ENCODE results near the gene TMEM87B. TPM values are rescaled to one million over a fixed set of nuclear protein-coding genes. Genes with fewer than 3 reads are reported as not detected.

Gene TMEM87B
- total and polyA plus RNA-seq, 2 donors (not counting 1 experiment from before 2014, with no cell fraction given) = 30.5 to 31.5 TPM

GRCh38 chr2:112149866-112150435 lies 94.9 kb downstream of the TMEM87B start:
- Histone ChIP-seq H3K9me3 (ENCODE audit: control insufficient read depth, insufficient read depth, low read depth, low read length) (no peaks in the 10 kb centered on the region), H3K4me3 (replicated peaks in 1 of 4; ENCODE audit: control extremely low read depth in 1 of 4, insufficient read depth in 1 of 4, low read depth in 3 of 4, low read length in 4 of 4) (no peak overlapping the region), H3K4me1 (ENCODE audit: control insufficient read depth, extremely low read depth, insufficient read depth, low read length) (peaks cover 7% of the 10 kb centered on the region), H3K9ac (ENCODE audit: insufficient read depth, low read length) (no peak overlapping the region), H4K20me1 (ENCODE audit: control insufficient read depth, extremely low read depth, insufficient read depth, low read length) (no peaks in the 10 kb centered on the region), H3K27me3 (ENCODE audit: control insufficient read depth, insufficient read depth, low read length) (no peaks in the 10 kb centered on the region), H3K4me2 (ENCODE audit: extremely low read depth, insufficient read depth, low read length) (no peak overlapping the region), H3K36me3 (ENCODE audit: control insufficient read depth, insufficient read depth, low read length) (peaks cover 2% of the 10 kb centered on the region), H3K27ac (ENCODE audit: insufficient read depth, low read length) (peak overlapping the region; percentile 63), H3K79me2 (ENCODE audit: control insufficient read depth, insufficient read depth, low read length) (no peaks in the 10 kb centered on the region), H2AFZ (ENCODE audit: low read length) (no peak overlapping the region)
- no peak for DNase-seq (ENCODE audit: low read depth in 2 of 2)
- TF ChIP-seq CTCF (conservative IDR thresholded peaks at IDR 0.05 in 1 of 2, IDR thresholded peaks at IDR 0.05 in 1 of 2; ENCODE audit: low read depth in 1 of 2, low read length in 2 of 2) (no peak), EZH2 (IDR thresholded peaks at IDR 0.05; ENCODE audit: low read length, missing control alignments) (no peak)

GRCh38 chr2:112150447-112150846 lies 95.4 kb downstream of the TMEM87B start:
- Histone ChIP-seq H3K9ac (ENCODE audit: insufficient read depth, low read length) (no peak overlapping the region), H3K4me2 (ENCODE audit: extremely low read depth, insufficient read depth, low read length) (no peak overlapping the region), H3K9me3 (ENCODE audit: control insufficient read depth, insufficient read depth, low read depth, low read length) (no peaks in the 10 kb centered on the region), H3K36me3 (ENCODE audit: control insufficient read depth, insufficient read depth, low read length) (peaks cover 2% of the 10 kb centered on the region), H3K27me3 (ENCODE audit: control insufficient read depth, insufficient read depth, low read length) (no peaks in the 10 kb centered on the region), H4K20me1 (ENCODE audit: control insufficient read depth, extremely low read depth, insufficient read depth, low read length) (no peaks in the 10 kb centered on the region), H3K27ac (ENCODE audit: insufficient read depth, low read length) (peak overlapping the region; percentile 63), H3K79me2 (ENCODE audit: control insufficient read depth, insufficient read depth, low read length) (no peaks in the 10 kb centered on the region), H2AFZ (ENCODE audit: low read length) (no peak overlapping the region), H3K4me3 (replicated peaks in 1 of 4; ENCODE audit: control extremely low read depth in 1 of 4, insufficient read depth in 1 of 4, low read depth in 3 of 4, low read length in 4 of 4) (no peak overlapping the region), H3K4me1 (ENCODE audit: control insufficient read depth, extremely low read depth, insufficient read depth, low read length) (peaks cover 7% of the 10 kb centered on the region)
- peak; percentile 60 to 92 for DNase-seq (ENCODE audit: low read depth in 2 of 2)
- no peak for TF ChIP-seq EZH2 (IDR thresholded peaks at IDR 0.05; ENCODE audit: low read length, missing control alignments)
- TF ChIP-seq CTCF (conservative IDR thresholded peaks at IDR 0.05 in 1 of 2, IDR thresholded peaks at IDR 0.05 in 1 of 2; ENCODE audit: low read depth in 1 of 2, low read length in 2 of 2) = no peak

- DNase-seq (ENCODE audit: low read depth in 2 of 2) = no peak
- Histone ChIP-seq H3K9me3 (ENCODE audit: control insufficient read depth, insufficient read depth, low read depth, low read length) (no peaks in the 10 kb centered on the region), H3K79me2 (ENCODE audit: control insufficient read depth, insufficient read depth, low read length) (no peaks in the 10 kb centered on the region), H4K20me1 (ENCODE audit: control insufficient read depth, extremely low read depth, insufficient read depth, low read length) (no peaks in the 10 kb centered on the region), H3K36me3 (ENCODE audit: control insufficient read depth, insufficient read depth, low read length) (peaks cover 2% of the 10 kb centered on the region), H3K4me1 (ENCODE audit: control insufficient read depth, extremely low read depth, insufficient read depth, low read length) (peaks cover 7% of the 10 kb centered on the region), H3K27ac (ENCODE audit: insufficient read depth, low read length) (peak overlapping the region; percentile 63), H3K4me2 (ENCODE audit: extremely low read depth, insufficient read depth, low read length) (no peak overlapping the region), H2AFZ (ENCODE audit: low read length) (no peak overlapping the region), H3K9ac (ENCODE audit: insufficient read depth, low read length) (no peak overlapping the region), H3K27me3 (ENCODE audit: control insufficient read depth, insufficient read depth, low read length) (no peaks in the 10 kb centered on the region), H3K4me3 (replicated peaks in 1 of 4; ENCODE audit: control extremely low read depth in 1 of 4, insufficient read depth in 1 of 4, low read depth in 3 of 4, low read length in 4 of 4) (no peak overlapping the region)
- TF ChIP-seq EZH2 (IDR thresholded peaks at IDR 0.05; ENCODE audit: low read length, missing control alignments) (no peak), CTCF (conservative IDR thresholded peaks at IDR 0.05 in 1 of 2, IDR thresholded peaks at IDR 0.05 in 1 of 2; ENCODE audit: low read depth in 1 of 2, low read length in 2 of 2) (no peak)
Observed at GRCh38 chr2:112150851-112151250, 95.8 kb downstream of the TMEM87B start.

All from fibroblast of lung (primary cell).